Subcutaneous adipose tissue (tissue), 4 donors: ENCODE measurements around the gene OR2AT4. TPM values are rescaled to one million over a fixed set of nuclear protein-coding genes. Genes with fewer than 3 reads are reported as not detected.

Experiments used
- total RNA-seq, 4 donors: library from RNA; depleted of rRNA; stranded (reverse); fragments of >200 nt; gene quantifications; one replicate each; pipeline ENCODE4 v1.1.0, GENCODE V29; 2016
- TF ChIP-seq, protein P1 (sequence below): fragments of 450-650 bp; IDR thresholded peaks from one replicate; pipeline ENCODE4 v1.5.1; 2016; ENCODE audit warnings: low read depth, mild to moderate bottlenecking, control low read depth, antibody characterized with exemption, moderate library complexity

Gene OR2AT4
- total RNA-seq, 4 donors from 2014 or later = not detected

DNA sequence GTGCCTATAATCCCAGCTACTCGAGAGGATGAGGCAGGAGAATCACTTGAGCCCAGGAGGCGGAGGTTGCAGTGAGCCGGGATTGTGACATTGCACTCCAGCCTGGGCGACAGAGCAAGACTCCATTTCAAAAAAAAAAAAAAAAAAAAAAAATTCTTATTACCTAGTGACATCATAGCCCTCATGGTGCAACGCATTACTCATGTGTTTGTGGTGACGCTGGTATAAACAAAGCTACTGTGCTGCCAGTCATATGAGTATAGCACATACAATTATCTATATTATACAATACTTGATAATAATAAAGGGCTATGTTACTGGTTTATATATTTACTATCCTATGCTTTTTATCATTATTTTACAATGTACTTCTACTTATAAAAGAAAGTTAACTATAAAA lies 41.2 kb downstream of the OR2AT4 start:
- TF ChIP-seq, protein P1, sequence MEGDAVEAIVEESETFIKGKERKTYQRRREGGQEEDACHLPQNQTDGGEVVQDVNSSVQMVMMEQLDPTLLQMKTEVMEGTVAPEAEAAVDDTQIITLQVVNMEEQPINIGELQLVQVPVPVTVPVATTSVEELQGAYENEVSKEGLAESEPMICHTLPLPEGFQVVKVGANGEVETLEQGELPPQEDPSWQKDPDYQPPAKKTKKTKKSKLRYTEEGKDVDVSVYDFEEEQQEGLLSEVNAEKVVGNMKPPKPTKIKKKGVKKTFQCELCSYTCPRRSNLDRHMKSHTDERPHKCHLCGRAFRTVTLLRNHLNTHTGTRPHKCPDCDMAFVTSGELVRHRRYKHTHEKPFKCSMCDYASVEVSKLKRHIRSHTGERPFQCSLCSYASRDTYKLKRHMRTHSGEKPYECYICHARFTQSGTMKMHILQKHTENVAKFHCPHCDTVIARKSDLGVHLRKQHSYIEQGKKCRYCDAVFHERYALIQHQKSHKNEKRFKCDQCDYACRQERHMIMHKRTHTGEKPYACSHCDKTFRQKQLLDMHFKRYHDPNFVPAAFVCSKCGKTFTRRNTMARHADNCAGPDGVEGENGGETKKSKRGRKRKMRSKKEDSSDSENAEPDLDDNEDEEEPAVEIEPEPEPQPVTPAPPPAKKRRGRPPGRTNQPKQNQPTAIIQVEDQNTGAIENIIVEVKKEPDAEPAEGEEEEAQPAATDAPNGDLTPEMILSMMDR = no peak

DNA sequence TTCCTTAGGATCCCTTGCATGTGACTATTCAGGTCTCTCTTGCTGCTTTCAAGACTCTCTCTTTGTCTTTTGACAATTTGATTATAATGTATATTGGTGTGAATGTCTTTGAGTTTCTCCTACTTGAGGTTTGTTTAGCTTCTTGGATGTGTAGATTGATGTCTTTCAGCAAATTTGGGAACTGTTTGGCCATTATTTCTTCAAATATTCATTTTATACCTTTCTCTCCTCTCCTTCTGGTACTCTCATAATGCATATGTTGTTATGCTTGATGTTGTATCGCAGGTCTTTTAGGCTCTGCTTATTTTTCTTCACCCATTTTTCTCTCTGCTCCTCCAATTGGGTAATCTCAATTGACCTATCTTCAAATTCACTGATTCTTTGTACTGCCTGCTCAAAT lies 44.2 kb downstream of the OR2AT4 start:
- TF ChIP-seq, protein P1 = no peak

DNA sequence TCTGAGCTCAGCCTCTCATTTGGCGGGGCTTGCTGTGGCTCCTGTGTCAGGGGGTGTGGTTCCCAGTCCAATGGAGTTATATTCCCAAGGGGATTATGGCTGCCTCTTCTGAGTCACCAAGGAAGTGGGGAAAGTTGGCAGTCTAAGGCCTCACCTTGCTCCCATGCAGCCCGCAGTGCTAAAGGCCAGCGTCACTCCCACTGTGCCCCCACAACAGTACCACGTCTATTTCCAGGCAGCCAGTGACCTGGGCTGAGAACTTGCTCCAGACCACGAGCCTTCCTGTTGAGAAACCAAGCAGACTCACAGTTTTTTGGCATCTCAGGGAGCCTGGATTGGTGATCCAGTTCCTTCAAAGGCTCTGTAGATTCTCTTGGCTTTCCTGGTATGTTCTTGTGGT lies 45.6 kb downstream of the OR2AT4 start:
- TF ChIP-seq, protein P1 = no peak

DNA sequence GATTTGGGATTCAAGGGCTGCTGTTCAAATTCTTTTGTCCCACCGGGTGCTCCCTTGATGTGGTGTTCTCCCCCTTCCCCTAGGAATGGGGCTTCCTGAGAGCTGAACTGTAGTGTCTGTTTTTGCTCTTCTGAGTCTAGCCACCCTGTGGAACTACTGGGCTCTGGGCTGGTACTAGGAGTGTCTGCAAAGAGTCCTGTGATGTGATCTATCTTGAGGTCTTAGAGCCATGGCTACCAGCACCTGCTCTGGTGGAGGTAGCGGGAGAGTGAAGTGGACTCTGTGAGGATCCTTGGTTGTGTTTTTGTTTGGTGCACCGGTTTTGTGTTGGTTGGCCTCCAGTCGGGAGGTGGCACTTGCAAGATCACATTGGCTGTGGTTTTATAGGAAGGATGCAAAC lies 46.2 kb downstream of the OR2AT4 start:
- TF ChIP-seq, protein P1 = no peak

GRCh38 chr11:75047191-75047590 lies 49.5 kb downstream of the OR2AT4 start:
- TF ChIP-seq, protein P1 = no peak

GRCh38 chr11:75041263-75041662 lies 55.4 kb downstream of the OR2AT4 start:
- TF ChIP-seq, protein P1 = no peak

DNA sequence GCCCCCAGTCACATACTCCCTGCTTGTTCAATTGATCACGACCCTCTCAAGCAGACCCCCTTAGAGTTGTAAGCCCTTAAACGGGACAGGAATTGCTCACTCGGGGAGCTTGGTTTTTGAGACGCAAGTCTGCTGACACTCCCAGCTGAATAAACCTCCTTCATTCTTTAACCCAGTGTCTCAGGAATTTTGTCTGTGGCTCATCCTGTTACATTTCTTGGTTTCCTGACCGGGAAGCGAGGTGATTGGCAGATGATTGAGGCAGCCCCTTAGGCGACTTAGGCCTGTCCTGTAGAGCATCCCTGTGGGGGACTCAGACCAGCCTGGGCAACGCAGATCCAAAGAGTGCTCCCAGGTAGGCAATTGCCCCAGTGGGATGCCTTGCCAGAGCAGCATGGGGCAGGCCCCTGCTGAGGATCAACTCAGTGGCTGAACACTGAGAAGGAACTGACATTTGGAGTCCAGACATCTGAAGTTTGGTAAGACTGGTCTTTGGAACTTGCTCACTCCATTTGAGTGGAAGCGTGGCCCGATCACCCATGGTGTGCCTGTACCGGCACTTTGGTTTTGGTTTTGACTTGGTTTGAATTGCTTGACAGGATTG lies 56.4 kb downstream of the OR2AT4 start:
- TF ChIP-seq, protein P1 = no peak
